IPS DF 19.7 (cell line): ENCODE measurements around the gene PALLD.

Experiments
- DNase-seq: peaks from one replicate; pipeline ENCODE4 v3.0.0-alpha.2; 2013; ENCODE audit warnings: low read depth, low spot score

Gene PALLD

DNA sequence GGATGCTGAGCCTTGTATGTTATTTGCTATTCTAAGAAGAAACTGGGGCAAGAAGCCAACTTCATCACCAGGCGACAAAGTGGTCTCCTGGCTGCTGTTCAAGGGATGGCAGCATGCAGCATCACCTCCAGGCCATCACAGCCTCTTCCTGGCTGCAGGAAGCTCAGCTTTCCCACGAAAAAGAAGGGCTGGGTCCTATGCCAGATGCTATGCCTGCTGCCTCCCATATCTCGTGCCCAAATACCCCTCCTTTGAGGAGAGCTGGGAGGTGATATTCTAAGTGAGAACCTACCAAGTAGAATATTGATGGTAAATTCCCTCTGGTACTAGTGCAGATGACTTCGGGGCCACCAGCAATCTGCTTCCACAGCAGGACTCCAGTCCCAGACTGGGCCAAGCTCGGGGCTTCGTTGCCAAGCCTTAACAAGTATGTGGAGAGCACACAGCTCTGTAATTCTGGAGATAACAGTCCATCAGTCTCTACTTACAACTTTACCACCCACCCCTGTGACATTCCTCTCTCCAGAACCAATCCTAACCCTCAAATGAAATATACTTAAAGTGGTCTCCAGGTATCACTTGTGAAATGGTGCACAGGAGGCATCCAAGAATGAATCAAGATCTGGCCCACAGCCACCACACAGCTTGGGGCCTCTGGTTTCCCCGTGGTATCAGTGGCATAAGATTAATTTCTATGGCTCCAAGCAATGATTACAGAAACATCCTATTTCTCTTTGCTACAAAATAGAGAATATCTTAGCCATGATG, 149.3 kb downstream of the PALLD start:
- no peak for DNase-seq

DNA sequence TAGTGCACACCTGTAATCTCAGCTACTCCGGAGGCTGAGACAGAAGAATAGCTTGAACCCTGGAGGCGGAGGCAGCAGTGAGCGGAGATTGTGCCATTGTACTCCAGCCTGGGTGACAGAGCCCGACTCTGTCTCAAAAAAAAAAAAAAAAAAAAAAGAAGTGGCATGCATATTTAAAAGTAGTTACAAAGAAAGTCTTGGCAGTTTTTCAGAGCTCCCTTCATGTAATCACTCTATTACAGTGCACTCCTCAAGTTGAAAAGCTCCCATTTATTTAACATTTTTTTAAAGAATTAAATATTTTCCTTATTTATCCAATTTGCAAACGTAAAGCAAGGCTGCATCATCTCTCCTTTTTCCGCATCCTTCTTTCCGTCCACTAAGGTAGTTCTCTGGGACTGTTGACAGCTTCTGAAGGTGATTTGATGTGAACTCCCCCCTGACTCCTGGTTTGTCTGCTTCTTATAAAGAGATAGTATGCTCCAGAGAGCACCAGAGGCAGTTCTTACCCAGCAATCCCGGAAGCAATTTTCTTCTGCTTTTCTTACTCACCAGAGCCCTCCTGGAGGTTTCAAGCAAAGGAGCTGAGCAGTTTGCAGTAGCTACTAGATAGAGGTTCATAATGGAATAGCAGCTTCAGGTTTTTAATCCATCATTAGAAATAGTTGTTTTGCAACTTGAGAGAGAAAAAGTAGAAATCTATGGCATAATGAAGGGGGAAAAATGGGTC, 151.0 kb downstream of the PALLD start:
- no peak for DNase-seq

DNA sequence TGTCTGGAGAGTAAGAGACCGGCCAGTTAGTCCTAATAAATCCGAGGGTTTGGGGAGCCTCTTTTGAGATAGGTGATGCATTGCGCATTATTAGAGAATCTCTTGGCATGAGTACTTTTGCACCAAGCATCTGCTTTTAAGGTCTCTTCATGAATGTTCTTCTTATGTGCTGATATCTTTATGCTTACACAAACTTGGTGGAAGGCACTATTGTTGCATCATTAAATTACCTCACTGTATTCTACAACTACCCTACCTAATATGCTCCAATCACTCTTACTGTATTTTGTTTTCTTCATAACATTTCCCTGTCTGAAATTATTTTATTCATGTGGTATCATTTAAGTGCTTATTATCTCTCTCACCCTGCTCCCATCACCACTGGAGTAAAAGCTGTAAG, 151.6 kb downstream of the PALLD start:
- DNase-seq = no peak

DNA sequence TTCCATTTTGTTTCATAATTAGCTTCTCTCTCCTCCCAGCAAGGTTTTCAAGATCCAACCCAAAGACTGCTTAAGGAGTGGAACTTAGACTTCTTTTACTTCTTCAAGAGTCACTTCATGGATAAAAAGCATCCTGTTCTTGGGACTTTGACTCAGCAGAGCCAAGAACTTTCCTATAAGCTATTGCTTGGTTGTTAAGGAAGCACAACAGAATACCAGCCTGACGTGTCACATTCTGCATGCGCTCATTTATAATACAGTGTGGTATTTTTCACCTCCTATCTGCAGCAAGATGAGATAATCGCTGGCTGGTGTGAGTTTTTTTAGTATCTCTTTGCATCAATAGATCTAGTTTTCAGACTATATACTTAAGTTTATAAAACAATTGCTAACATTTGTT, 152.1 kb downstream of the PALLD start:
- no peak for DNase-seq

DNA sequence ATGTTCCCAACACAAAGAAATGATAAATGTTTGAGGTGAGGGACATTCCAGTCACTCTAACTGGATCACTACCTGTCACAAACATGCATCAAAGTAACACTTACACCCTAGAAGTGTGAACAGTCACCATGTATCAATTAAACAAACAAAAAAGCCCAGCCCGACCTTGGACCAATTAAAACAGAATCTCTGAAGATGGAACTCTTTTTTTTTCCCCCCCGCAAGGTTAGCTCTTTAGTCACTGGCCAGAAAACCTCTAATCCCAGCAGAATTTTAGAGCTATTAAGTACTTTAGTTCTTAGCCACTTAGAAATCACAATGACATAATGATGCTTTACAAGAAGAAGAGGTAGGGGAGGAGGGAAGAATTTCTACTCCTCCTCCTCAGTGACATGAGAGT, 154.5 kb downstream of the PALLD start:
- no peak for DNase-seq

DNA sequence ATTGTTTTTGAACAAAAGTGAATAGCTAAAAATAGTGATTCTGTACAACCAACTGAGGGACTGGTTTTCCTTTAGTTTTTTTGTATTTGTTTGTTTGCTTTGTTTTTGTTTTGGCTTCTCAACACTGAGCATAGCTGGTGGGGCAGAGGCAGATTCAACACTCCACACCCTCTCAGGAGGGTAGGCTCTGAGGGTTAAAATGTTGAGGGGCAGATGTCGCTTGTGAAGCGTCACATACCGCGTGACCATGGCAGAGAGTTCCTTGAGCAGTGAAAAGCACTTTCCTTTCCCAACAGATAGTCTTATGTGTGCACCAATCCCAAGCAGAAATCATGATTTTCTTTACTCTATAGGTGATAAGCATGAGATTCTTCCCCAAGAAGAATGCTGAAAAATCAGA, 155.0 kb downstream of the PALLD start:
- DNase-seq = no peak

DNA sequence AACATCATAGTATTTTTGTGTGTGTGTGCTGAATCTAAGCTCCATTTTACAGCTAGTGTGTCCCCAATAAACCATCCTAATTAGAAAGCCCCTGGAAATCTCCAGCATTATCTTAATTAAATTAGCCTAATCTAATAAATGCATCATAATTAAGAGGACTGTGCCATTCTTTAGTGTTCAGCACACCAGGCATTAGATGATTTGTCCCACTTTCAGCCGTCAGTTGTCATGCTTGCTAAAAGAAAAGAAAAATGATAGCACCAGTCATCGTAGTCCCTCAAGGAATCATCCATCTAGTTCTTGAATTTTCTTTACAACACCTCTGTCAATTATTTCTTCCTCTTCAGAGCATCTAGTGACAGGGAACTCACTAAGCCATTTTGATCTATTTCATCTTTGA, 155.9 kb downstream of the PALLD start:
- DNase-seq = no peak

DNA sequence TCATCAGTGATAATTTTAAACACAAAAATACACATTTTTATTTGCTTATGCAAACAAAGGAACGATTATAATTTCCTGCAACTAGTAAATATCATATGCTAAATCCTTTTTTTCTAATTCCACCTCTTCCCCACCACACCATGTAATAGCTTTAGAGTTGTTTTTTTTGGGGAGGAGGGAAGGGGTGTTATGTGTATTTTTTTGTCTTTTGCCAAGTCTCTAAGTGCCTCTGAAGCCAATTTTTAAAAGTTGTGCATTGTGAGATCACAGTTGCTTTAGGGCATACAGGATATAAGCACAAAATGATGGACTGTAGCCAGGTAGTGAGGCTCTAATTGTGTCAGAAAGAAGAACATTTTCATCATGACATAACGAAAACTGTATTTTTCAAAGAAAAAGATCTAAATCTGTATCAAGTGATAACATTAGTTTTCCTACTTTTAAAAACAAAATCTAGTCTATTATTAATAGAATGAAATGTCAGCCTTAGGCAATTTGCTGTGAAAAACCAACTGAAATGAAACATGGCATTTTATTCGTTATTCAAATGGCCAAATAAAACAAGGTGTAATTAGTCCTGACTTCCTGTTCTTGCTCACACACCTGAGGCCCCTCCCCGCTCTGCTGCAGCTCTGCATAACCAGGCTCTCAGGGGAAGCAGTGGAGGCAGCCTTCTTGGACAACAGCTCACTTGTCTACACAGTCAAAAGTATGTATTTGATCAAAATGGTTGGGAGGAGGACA, 157.4 kb downstream of the PALLD start:
- no peak for DNase-seq

DNA sequence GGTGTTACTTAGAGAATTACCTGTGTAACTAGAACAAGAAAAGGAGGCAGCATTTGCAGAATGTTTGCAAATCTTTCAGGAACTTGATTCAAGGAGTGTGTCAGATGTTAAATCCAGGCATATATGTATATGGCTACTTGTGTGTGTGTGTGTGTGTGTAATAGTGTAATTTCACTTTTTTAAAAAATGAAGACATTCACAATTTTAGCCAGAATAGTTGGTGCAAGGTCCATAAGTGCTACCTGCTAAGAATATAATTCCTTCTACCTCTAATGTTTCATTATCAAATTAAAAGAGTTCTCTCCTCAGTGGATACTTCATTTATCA, 158.0 kb downstream of the PALLD start:
- DNase-seq = no peak

DNA sequence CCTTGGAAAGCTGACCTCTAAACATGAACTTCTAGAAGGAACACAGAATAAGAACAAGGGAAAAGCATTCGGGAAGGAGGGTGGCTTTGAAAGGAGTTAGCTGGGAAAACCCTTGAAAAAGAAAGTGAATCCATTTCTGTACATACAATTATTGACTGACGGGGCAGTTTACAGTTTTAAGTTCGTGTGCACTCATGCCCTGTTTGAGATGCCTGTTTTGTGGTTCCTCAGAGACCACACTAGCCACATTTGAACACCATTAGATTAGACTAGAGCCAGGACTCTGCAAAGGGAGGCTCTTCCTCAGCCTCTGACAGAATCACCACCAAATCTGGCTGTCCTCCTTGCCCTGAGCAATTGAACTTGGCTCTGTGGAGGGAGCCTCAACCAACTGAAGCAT, 158.3 kb downstream of the PALLD start:
- DNase-seq = no peak

DNA sequence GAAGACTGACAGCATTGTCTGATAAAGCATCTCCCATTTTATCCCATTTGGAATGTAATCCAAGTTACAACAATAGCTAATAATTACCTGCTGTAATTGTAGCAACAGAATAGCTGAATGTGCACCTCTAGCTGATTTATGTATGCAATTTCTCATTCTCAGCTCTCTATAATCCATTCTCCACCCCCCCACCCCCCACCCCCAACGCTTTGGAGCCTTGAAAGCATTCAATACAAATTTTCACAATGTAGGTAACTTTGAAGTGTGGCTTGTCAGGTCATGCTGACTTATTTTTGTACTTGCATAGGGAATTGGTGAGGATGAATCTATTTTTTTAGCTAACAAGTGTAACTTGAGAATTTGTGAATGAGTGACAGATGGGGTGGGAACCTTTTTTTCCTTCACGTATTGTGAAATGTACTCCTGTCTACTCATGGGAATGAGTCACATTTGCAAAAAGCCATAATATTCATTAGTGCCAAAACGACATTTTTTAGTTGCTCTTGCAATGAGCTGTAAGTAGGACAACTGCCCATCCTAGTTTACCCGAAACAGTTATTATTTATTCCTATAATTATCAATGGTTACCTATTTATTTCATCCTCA, 159.3 kb downstream of the PALLD start:
- DNase-seq = no peak

DNA sequence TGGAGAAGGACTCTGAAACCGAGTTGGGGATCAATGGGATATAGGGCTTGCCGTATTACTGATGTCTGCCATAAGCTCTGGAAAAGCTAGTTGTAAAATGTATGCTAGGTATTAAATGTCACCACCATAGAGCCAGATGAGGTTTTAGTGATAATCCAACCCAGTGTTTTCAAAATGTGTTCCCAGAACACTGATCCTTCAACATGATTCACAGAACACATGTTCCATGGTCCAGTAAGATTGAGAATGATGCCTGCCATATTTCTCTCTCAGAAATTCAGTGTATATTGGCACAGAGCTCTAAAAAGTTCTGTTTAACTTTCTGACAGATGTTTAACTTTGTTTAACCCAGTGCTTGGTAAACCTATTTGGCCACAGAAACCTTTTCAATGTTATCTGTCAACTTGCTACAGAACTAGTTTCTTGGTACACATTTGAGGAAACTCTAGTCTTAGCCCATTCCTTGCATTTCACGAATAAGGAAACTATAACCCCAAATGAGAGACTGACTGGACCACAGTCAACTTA, 160.2 kb downstream of the PALLD start:
- no peak for DNase-seq

DNA sequence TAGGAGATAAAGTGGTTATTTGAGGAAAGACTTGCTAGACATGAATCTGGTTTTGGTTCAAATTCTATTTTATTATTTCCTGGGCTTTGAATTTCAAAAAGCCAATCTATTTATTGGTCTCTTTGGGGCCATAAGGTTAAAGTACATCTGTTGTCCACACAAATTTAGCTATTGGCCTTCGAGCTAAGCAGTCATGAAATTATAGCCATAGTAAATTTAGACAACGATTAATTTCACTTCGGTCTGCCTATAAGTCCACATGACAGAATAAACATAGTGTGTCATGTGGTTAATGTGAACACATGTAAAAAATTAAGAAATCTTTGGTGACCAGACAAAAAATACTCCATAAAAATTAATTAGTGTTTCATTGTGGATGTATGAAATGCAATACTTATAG, 161.9 kb downstream of the PALLD start:
- no peak for DNase-seq

DNA sequence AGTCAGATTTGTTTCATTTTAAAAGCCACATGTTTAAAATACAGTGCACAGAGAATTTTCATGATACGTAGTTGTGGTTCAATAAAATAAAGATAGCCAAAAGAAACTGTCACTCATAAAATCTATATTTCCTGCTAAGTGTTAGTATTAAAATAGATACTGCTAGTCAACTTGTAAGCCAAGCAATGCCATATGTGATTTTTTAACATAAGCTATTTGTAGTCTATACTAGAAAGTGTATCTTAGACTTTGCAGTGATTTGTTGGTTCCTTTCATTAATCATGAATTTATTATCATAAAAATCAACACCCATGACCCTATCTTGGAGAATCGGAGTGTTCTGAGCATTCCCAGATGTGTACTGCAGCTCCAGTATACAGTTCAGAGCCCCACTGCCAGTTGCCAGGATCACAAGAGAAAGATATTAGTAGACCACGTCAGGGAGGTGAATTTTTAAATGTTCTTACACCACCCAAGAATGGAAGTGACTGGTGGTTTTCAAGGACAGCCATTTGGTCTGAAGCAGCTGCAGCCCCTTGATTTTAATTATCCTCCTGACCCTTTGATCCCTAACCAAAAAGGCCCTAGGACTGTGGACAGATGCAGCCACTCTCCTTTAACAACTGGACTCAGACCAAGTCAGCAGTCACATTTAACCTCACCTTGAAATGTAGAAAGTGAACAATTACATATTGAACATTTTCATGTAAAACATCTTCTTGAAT, 163.1 kb downstream of the PALLD start:
- no peak for DNase-seq

DNA sequence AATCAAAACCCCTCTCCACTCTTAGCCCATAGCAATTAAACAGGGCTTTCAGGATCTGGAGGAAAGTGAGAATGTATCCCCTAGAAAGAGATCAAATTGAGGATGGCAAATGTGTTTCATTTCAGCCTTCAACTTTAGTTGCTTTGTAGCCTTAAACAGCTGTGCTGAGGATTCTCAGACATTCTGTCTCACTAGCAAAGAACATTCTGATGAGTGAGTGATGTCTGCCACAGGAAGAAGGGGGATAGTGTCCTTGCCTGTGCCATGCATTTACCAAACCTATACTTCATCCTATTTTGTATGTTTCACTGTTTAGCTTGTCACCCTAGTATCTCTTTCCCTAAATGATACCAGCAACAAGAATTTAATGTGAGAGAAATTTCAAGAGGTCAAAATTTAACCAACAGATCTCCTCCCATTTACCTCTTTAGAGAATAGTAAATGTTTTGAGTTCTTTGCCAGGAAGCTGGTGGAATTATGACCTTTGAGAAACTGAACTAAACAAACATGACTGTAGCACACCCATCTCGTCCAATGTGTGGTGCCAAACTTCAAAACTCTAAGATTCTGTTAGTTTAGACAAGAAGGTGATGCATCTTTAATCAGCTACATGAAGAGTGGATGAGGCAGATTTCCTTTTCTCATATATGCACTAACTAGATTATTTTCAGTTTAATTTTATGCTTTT, 165.6 kb downstream of the PALLD start:
- DNase-seq = no peak

DNA sequence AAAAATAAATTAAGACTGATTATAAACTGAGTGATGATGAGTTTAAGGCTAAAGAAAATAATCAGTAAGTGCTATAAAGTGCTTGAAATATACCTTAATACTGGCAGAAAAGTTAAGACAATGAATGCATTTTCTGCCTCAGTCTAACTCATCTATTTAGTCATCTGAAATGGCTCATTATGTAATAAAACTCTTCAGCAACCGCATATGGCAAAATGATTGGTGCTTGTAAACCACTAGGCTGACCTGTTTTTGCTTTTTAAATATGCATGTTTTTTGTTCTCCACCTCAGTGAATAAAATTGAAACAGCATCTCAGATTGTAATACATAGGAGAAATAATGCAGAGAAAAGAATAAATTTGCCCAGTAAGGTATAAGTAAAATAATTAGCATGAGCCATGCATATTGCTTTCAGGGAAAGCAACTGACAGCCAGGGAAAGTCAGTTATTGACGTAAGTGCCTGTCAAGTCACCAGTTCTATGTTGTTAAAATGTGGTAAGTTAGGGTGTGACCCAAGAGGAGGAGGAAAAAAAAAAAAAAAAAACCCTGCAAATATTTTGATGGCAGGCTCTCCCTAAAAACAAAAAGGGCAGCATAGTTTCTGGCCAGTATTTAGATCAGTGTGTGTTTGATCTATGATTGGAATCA, 167.5 kb downstream of the PALLD start:
- no peak for DNase-seq

DNA sequence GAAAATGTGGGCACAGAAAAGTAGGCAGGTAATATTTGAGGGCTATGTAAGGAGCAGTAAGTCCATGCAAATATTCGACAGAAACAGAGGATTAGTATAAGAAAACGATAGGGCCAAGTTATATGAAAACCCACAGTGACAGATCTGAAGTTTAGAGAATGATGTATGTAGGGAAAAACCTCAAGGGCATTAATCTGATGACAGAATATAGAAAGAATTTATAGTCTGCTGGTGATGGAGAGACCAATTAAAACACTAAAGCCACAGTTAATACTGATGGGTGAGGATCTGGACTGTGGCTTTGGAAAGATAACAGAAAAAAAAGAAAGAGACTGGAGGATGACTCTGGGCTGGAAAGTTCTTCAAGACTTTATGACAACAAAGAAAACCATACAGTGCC, 169.7 kb downstream of the PALLD start:
- DNase-seq = no peak

DNA sequence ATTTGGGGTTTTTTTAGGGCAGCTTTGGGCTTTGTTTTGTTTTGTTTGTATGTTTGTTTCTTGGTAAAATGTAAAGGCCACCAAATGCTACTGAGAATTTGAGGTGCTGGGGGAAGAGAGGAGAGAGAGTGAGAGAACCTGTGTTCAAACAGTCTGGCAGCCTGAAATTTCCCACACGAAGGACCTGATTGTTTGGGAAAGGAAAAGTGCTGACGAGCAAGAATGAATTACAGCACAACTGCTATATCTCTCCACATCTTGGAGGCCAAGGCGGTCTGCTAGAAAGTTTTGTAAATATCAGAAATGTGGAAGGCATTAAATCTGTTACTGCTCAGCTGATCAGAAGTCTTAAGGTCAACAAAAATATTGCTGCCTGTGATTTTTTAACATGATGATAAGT, 170.5 kb downstream of the PALLD start:
- no peak for DNase-seq

DNA sequence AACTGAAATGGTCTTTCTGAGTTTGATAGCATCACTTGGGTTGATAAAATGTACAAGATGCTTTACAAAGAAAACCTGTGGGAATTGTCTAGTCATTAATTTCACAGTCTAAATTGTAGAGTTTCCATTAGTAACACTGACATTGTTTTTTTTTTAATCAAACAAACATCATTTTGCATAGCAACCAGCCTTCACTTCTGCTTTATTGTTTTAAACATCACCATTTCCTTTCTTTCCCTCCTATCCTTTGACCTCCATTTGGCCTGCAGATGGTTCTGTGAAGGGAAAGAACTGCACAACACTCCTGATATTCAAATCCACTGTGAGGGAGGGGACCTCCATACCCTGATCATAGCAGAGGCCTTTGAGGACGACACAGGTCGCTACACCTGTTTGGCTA, 171.1 kb downstream of the PALLD start:
- DNase-seq = no peak

DNA sequence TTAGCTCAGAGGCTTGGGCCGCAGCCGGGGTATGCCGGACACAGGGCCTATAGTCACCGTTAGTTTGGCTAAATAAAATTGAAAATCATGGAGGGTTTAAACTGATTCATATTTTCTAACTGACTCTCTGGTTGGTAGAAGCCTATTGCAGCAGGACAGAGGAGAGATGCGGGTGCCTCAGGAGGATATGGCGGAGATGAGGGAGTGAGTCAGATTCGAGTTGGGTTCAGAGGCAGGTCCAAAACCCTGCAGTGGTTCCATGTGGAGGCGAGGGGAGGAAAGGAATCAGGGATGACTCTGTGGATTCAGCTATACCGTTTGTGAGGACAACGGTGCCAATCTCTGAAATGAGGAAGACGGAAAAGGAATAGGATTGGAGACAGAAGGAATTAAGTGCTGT, 176.6 kb downstream of the PALLD start:
- DNase-seq = no peak
